ENCODE measurements around the gene CD99.
"Not testable (repeated sequence)": the region's sequence is repeated elsewhere in the genome, so short reads cannot be mapped to it uniquely, and the experiment has no call there.

CD99 gene

GRCh38 chrX:2690856-2691542 is at the start of gene CD99:
CD99 (plus strand) TSS chrX:2691295; CDS start chrX:2691361, 66 bp downstream.
- peak; percentile 97 for DNase-seq (ENCODE audit: low spot score)

- DNase-seq (ENCODE audit: low spot score), result no peak
Measured at GRCh38 chrX:2642146-2642545, 48.9 kb upstream of the CD99 start.

- no peak for DNase-seq (ENCODE audit: low spot score)
Measured at GRCh38 chrX:2642791-2643190, 48.3 kb upstream of the CD99 start.

- no peak for DNase-seq (ENCODE audit: low spot score)
Measured at GRCh38 chrX:2643880-2644279, 47.2 kb upstream of the CD99 start.

- no peak for DNase-seq (ENCODE audit: low spot score)
Measured at GRCh38 chrX:2645563-2645962, 45.5 kb upstream of the CD99 start.

- DNase-seq (ENCODE audit: low spot score), result no peak
Measured at GRCh38 chrX:2647627-2648026, 43.5 kb upstream of the CD99 start.

GRCh38 chrX:2650037-2650436 is 41.1 kb upstream of the CD99 start:
- DNase-seq (ENCODE audit: low spot score), result no peak

- no peak for DNase-seq (ENCODE audit: low spot score)
Measured at GRCh38 chrX:2650865-2651264, 40.2 kb upstream of the CD99 start.

GRCh38 chrX:2652106-2652505 is 39.0 kb upstream of the CD99 start:
- DNase-seq (ENCODE audit: low spot score), result peak; percentile 39

- no peak for DNase-seq (ENCODE audit: low spot score)
Measured at GRCh38 chrX:2654436-2655340, 36.4 kb upstream of the CD99 start.

- no peak for DNase-seq (ENCODE audit: low spot score)
Measured at GRCh38 chrX:2656257-2656836, 34.7 kb upstream of the CD99 start.

GRCh38 chrX:2657532-2658113 is 33.5 kb upstream of the CD99 start:
- DNase-seq (ENCODE audit: low spot score), result no peak

- DNase-seq (ENCODE audit: low spot score), result no peak
Measured at GRCh38 chrX:2658585-2659292, 32.4 kb upstream of the CD99 start.

GRCh38 chrX:2662586-2662985 is 28.5 kb upstream of the CD99 start:
- no peak for DNase-seq (ENCODE audit: low spot score)

GRCh38 chrX:2664502-2664901 is 26.6 kb upstream of the CD99 start:
- DNase-seq (ENCODE audit: low spot score), result no peak

- no peak for DNase-seq (ENCODE audit: low spot score)
Measured at GRCh38 chrX:2665387-2666304, 25.4 kb upstream of the CD99 start.

GRCh38 chrX:2666491-2666890 is 24.6 kb upstream of the CD99 start:
- no peak for DNase-seq (ENCODE audit: low spot score)

GRCh38 chrX:2670978-2671377 is 20.1 kb upstream of the CD99 start:
- no peak for DNase-seq (ENCODE audit: low spot score)

GRCh38 chrX:2672084-2672483 is 19.0 kb upstream of the CD99 start:
- DNase-seq (ENCODE audit: low spot score), result no peak

GRCh38 chrX:2673611-2674010 is 17.5 kb upstream of the CD99 start:
- DNase-seq (ENCODE audit: low spot score), result no peak

GRCh38 chrX:2675657-2676200 is 15.4 kb upstream of the CD99 start:
- not testable (repeated sequence) for DNase-seq (ENCODE audit: low spot score)
